HG03575 (cell line): ENCODE measurements around the gene SVOP.
"Not testable (repeated sequence)": the region's sequence is repeated elsewhere in the genome, so short reads cannot be mapped to it uniquely, and the experiment has no call there.

Experiments used
- ATAC-seq: cut with Tn5 transposase; IDR thresholded peaks from one replicate; pipeline ENCODE4 v1.9.1; 2021; ENCODE audit not compliant: unreplicated experiment, insufficient number of reproducible peaks, low FRiP score; ENCODE audit errors: extremely low read depth

The SVOP gene

GRCh38 chr12:108907839-108908351 is 113.0 kb downstream of the SVOP start:
- ATAC-seq: no peak

DNA sequence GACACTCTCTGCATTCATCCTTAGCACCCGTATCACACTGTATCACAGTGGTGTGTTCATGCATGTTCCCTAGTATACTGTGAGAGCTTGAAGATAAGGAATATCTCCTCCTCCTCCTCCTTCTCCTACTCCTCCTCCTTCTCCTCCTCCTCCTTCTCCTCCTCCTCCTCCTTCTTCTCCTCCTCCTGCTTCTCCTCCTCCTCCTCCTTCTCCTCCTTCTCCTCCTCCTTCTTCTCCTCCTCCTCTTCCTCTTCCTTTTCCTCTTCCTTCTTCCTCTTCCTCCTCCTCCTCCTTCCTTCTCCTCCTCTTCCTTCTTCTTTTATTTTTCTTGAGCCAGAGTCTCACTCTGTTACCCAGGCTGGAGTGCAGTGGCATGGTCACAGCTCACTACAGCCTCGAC is 113.9 kb downstream of the SVOP start:
- no peak for ATAC-seq

DNA sequence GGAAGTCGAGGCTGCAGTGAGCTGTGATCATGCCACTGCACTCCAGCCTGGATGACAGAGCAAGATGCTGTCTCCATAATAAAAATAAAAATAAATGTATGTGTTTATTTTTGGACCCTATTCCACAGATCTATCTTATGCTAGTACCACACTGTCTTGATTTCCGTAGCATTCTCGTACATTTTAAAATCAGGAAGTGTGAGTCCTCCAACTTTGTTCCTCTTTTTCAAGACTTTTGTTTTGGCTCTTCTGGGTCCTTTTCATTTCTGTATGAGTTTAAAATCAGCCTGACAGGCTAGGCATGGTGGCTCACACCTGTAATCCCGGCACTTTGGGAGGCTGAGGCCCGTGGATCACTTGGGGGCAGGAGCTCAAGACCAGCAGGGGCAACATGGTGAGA is 115.1 kb downstream of the SVOP start:
- ATAC-seq: no peak

DNA sequence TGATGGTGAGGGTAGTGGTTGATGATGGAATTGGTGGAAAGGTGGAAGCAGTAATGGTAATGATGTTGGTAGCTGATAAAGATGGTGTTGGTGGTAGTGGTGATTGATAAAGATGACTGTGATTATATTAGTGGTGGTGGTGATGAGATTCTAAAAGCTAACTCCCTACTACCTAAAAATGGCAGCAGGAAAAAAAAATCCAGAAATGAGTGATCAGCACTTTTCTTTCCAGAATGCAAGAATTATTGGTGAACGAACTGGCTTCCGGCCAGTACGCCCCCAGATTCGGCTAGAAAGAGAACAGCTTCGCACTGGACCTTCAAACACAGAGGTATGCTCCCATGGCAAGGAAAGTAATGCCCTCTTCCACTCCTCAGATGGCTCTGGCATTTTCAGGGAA is 121.7 kb downstream of the SVOP start:
- ATAC-seq: no peak

GRCh38 chr12:108896817-108897216 is 124.1 kb downstream of the SVOP start:
- no peak for ATAC-seq

- ATAC-seq: no peak
Measured at GRCh38 chr12:108896336-108896735, 124.5 kb downstream of the SVOP start.

- ATAC-seq: no peak
Measured at GRCh38 chr12:108895220-108895802, 125.6 kb downstream of the SVOP start.

- ATAC-seq: no peak
Measured at GRCh38 chr12:108890208-108890607, 130.7 kb downstream of the SVOP start.

- no peak for ATAC-seq
Measured at GRCh38 chr12:108888031-108888430, 132.8 kb downstream of the SVOP start.

DNA sequence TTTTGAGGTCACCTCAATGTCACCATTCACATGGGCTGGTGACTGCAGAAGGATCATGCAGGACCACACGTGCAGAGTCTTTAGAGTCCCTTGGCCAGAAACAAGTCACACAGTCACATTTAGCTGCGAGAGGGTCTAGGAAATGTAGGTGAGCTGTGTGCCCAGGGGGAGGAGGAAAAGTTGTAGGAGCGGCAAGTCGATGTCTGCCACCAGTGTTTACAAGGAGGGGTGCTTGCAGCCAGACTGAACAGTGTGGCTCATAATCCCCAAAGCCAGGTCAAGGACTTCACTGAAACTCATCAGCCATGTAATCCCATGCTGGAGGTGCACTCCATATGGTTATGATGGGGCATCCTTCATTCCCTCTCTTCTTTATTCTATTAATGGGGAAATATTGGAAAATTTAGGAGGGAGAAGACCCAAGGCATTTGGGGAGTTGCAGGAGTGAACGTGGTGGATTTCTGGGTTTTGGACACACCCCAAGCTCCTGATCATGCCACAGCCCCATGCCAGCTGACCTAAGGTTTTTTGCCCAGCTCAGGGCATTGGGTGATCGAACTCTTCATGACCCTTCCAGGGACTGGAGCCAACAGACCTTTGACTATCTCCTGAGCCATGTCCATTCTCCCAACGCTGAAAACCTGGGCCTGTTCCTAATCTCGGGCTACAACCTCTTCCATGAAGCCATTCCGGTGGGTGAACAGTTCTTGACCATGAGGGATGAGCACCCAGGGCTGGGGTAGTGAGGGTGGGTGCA is 133.8 kb downstream of the SVOP start:
- no peak for ATAC-seq

- no peak for ATAC-seq
Measured at GRCh38 chr12:108884116-108885012, 136.5 kb downstream of the SVOP start.

DNA sequence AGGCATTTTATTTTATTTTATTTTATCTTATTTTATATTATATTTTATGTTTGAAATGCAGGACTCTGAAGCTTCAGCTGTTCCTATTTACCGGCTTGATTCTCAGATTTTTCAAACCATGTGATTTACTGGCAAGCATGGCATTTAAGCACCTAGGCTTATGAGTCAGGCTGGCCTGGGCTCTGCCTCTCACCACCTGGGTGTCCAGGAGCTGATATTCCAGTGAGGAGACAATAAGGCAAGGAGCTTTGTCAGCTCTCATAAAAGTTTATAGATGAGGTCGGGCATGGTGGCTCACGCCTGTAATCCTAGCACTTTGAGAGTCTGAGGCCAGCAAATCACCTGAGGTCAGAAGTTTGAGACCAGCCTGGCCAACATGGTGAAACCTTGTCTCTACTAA is 138.9 kb downstream of the SVOP start:
- ATAC-seq: no peak

- ATAC-seq: no peak
Measured at GRCh38 chr12:108879615-108880254, 141.1 kb downstream of the SVOP start, which contains the start of gene DAO. TSS of gene DAO (plus strand) at chr12:108880092. CDS start at chr12:108885007, 4,915 bp downstream.

GRCh38 chr12:108876550-108876949 is 144.3 kb downstream of the SVOP start:
- no peak for ATAC-seq

DNA sequence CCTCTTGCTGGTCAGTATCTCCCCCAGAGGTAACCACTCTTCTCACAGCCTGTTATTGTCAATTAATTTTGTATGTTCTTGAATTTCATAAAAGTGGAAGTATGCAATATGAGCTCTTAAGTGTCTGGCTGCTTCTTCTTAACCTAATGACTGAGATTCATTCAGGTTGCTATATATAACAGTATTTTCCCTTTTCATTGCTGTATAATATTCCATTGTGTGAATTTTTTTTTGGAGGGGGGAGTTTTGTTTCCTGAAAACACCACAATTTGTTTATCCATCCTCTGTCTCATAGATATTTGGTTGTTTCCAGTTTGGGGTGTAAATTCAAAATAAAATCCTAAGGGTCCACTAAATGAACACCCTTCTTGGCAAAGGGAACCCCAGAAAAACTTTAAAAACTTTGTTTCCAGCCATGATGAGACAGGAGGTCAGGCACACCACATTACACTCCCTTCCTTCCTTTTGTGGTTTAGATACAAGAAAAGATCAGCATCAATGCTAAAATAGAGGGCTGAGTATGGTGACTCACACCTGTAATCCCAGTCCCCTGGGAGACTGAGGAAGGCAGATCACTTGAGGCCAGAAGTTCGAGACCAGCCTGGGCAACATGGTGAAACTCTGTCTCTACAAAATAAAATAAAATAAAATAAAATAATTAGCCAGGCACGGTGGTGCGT is 145.0 kb downstream of the SVOP start:
- ATAC-seq: no peak

DNA sequence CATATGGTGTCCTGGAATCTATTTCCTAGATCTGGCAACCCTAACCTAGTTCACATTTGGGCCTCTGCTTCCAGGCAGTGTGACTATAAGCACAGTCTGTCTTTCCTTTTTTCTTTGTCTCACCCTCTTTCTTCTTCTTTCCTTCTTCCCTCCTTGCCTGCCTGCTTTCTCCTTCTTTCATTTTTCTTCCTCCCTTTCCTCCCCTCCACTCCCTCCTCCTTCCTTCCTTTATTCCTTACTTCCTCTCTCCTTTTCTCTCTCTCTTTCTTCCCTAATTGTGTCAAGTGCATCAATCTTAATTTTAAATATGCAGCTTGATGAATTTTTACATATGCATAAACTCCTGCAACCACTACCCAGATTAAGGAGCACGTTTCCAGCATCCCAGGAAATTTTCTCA is 145.6 kb downstream of the SVOP start:
- ATAC-seq: no peak

DNA sequence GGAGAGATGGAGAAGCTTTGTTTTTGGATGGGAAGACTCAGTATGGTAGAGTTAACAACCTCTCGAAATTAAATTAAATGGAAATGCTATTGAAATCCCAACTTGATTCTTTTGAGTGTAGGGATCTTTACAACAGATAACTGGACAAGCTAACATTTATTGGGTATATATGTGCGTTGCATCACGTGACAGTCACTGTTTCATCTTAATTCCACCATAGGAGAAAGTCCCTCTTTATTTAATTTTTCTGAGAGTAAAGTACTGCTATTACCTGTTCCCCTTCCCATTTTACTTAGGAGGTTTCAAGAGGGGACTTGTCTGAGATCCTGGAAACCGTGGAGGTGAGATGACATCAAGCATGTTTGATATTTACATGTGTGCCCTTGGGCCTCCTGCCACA is 152.1 kb downstream of the SVOP start:
- ATAC-seq: no peak

GRCh38 chr12:108866083-108866482 is 154.8 kb downstream of the SVOP start:
- not testable (repeated sequence) for ATAC-seq

GRCh38 chr12:108865169-108865568 is 155.7 kb downstream of the SVOP start:
- no peak for ATAC-seq
